GM21367 (cell line): ENCODE measurements around the gene ZSCAN18.

ENCODE experiments used
- ATAC-seq: cut with Tn5 transposase; IDR thresholded peaks from one replicate; pipeline ENCODE4 v1.9.1; 2021; ENCODE audit not compliant: unreplicated experiment

ZSCAN18 gene

GRCh38 chr19:58044886-58045285 is 53.1 kb downstream of the ZSCAN18 start:
- no peak for ATAC-seq

- ATAC-seq = no peak
These were observed 53.6 kb downstream of the ZSCAN18 start for GRCh38 chr19:58044391-58044790.

- ATAC-seq = no peak
These were observed 55.3 kb downstream of the ZSCAN18 start for GRCh38 chr19:58042495-58043340.

GRCh38 chr19:58040751-58041525 is 57.1 kb downstream of the ZSCAN18 start:
- ATAC-seq = no peak

- no peak for ATAC-seq
These were observed 59.3 kb downstream of the ZSCAN18 start for GRCh38 chr19:58038688-58039204.

GRCh38 chr19:58037927-58038687 is 59.9 kb downstream of the ZSCAN18 start:
- no peak for ATAC-seq

GRCh38 chr19:58035863-58036262 is 62.2 kb downstream of the ZSCAN18 start:
- ATAC-seq = no peak

GRCh38 chr19:58034477-58034793 is 63.6 kb downstream of the ZSCAN18 start:
- no peak for ATAC-seq
